Measurements from ENCODE around the gene LAPTM5. TPM values are rescaled to one million over a fixed set of nuclear protein-coding genes. Genes with fewer than 3 reads are reported as not detected.

The LAPTM5 gene
- total and polyA plus RNA-seq, 2 of the 13 experiments (the other 11 are each of a cell fraction or from before 2014, with no cell fraction given): 0.41 to 0.86 TPM

DNA sequence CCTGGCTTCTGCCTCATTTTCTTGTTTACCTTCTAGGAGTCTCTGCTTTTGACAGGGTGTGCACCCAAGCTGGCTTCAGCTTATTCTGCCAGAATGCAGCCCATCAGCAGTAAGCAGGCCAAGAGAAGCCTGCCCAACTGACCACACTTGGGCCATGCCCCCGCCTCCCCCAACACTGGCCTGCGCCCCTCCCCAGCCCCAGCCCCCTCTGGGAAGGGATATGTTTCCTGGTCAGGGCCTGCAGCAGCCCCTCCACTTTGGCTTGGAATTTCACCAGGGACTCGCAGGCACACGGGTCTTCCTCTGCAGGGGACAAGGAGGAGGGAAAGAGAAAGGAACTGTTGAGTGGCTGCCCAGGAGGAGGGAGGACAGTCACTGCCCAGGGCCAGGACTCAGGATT is 43.5 kb downstream of the LAPTM5 start (continued):
- TF ChIP-seq PAXIP1 (CRISPR knock-in tag; conservative IDR thresholded peaks at IDR 0.05): no peak
- TF ChIP-seq, protein P1, sequence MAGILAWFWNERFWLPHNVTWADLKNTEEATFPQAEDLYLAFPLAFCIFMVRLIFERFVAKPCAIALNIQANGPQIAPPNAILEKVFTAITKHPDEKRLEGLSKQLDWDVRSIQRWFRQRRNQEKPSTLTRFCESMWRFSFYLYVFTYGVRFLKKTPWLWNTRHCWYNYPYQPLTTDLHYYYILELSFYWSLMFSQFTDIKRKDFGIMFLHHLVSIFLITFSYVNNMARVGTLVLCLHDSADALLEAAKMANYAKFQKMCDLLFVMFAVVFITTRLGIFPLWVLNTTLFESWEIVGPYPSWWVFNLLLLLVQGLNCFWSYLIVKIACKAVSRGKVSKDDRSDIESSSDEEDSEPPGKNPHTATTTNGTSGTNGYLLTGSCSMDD (CRISPR knock-in tag; IDR thresholded peaks at IDR 0.05): no peak

DNA sequence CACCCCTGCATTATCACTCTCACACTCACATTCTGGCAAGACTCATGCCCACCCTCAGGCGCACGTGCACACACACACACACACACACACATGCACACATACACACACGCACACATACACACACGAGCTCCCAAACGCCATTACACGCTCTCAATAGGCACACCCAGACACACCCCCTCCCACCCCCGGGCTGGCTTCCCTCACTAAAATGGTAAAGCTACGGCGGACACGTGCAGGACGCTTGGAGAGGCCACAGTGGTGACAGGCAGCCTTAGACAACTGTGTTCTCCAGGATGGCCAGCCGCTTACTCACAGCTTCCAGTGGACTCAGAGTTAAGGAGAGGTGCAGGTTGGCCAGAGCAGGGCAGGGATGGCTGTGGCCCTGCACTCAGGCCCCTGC is 44.3 kb downstream of the LAPTM5 start:
- ATAC-seq (no peak), FAIRE-seq (no peak), DNase-seq (ENCODE audit: low spot score) (no peak)
- no TSS peak for BruUV-seq (replicated peaks)
- in situ Hi-C loops (cut with HindIII; ENCODE audit: extremely low pct_ligation_motif_present, low pct_unique_long_range_greater_than_20kb): loop anchor here (10.0 kb wide), 1 partner anchor 1469 kb away; no protein-coding TSS in a partner anchor
- Histone ChIP-seq H3K9me3 (ENCODE audit: low read length) (peaks cover 11% of the 10 kb centered on the region), H3K27me3 (ENCODE audit: control insufficient read depth in 1 of 2, insufficient read depth in 2 of 2, low read length in 2 of 2) (0 out of 5 replicates have a peak, but pooled peaks cover 0 to 4% of the 10 kb centered on the region in 2 experiments), H3K27ac (ENCODE audit: extremely low read length, insufficient read depth, low read length) (no peak overlapping the region), H3K79me2 (ENCODE audit: insufficient read depth, low read length) (no peaks in the 10 kb centered on the region), H2AFZ (ENCODE audit: low read length) (no peak overlapping the region), H3K36me3 (replicated peaks in 1 of 2; ENCODE audit: control insufficient read depth in 1 of 2, insufficient read depth in 2 of 2, low read length in 2 of 2) (no peaks in the 10 kb centered on the region), H3K9ac (ENCODE audit: insufficient read depth, low read depth, low read length) (no peak overlapping the region), H3K4me1 (ENCODE audit: insufficient read depth, low read length) (no peaks in the 10 kb centered on the region), H4K20me1 (ENCODE audit: insufficient read depth, low read length) (no peaks in the 10 kb centered on the region), H3K4me2 (ENCODE audit: low read depth, low read length) (no peak overlapping the region), H3K4me3 (replicated peaks in 1 of 3; ENCODE audit: insufficient read depth in 1 of 3, low read depth in 2 of 3, low read length in 3 of 3) (no peak overlapping the region)
- ChIA-PET CTCF (ENCODE audit: low intra/inter-chr PET ratio, low total read pairs) (no interaction called here), POLR2A (no interaction called here)
- intact Hi-C loops (cut with micrococcal nuclease; ENCODE audit: unreplicated experiment): no loop called here
- WGBS (ENCODE audit: low lambda C conversion rate): 16% methylated on average over 11 of the region's 12 CpGs
- TF ChIP-seq MNT (IDR thresholded peaks at IDR 0.05): peak; percentile 53; the same call in 1 of the 2 replicates
- TF ChIP-seq ZBTB10 (CRISPR knock-in tag; IDR thresholded peaks at IDR 0.05; ENCODE audit: borderline replicate concordance): no peak

Measured in HepG2 (cell line).